ENCODE data around the gene SCAF4.
"Not testable (repeated sequence)": the region's sequence is repeated elsewhere in the genome, so short reads cannot be mapped to it uniquely, and the experiment has no call there.

DNA sequence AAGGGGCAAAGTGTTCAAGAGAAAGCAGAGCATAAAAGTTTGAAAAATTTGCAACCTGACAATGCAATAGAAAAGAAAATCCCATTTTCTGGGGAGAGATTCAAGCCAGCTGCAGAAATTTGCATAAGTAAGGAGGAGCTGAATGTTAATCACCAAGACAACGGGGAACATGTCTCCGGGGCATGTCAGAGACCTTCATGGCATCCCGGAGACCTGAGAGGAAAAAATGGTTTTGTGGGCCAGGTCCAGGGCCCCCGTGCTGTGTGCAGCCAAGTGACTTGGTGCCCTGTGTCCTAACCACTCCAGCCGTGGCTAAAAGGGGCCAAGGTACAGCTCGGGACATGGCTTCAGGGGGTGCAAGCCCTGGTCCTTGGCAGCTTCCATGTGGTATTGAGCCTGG lies 33.9 kb upstream of the SCAF4 start:
- TF ChIP-seq CTCF (IDR thresholded peaks at IDR 0.05); MYC (IDR thresholded peaks at IDR 0.05; ENCODE audit: borderline replicate concordance, low read length); ZFP36 (IDR thresholded peaks at IDR 0.05; ENCODE audit: borderline replicate concordance, partially characterized antibody); ZSCAN20 (CRISPR knock-in tag; IDR thresholded peaks at IDR 0.05); RAD21 (conservative IDR thresholded peaks at IDR 0.05 in 1 of 2, IDR thresholded peaks at IDR 0.05 in 1 of 2); CBX8 (IDR thresholded peaks at IDR 0.05); RARB (CRISPR knock-in tag; IDR thresholded peaks at IDR 0.05); KDM1A (IDR thresholded peaks at IDR 0.05; ENCODE audit: low read depth); FOSB (CRISPR knock-in tag; IDR thresholded peaks at IDR 0.05): not testable (repeated sequence)

Data from A549 (cell line).